HG02981 (cell line): Measurements from ENCODE around the gene RAP2C.
"Not testable (repeated sequence)": the region's sequence is repeated elsewhere in the genome, so short reads cannot be mapped to it uniquely, and the experiment has no call there.

ENCODE experiments used
- ATAC-seq: cut with Tn5 transposase; IDR thresholded peaks from one replicate; pipeline ENCODE4 v1.9.1; 2021; ENCODE audit warnings: mild to moderate bottlenecking, moderate library complexity; ENCODE audit not compliant: unreplicated experiment

The RAP2C gene

DNA sequence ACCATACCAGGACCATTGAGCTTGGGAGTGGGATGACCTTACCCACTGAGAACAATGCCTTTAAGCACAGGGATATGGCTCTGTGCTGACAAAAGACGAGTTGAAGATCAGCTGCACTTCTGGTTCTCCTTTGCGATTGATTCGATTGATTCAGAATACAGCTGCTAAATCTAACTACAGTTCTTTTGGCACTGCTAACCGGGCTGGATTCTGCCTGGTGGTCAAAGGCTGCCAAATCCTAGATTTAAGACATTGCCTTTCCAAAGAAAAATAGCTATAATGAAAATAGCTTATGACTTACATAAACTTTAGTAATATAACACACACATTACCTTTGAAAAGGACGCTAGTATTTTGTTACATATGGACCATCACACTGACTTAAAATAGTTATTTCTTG lies 18.3 kb downstream of the RAP2C start:
- ATAC-seq = no peak

DNA sequence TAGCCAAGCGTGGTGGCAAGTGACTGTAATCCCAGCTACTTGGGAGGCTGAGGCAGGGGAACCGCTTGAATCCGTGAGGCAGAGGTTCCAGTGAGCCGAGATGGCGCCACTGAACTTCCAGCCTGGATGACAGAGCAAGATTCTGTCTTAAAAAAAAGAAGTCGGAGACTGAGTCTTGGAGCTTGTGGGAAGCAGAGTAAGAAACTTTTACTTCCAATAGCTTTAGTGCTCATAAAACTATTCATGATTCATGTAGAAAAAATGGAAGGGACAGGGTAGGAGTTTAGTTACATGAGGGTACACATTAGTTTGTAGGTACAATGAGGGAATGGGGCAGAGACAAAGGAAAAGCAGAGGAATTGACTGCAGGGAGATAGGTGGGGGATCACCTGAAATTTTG lies 19.3 kb downstream of the RAP2C start:
- no peak for ATAC-seq

DNA sequence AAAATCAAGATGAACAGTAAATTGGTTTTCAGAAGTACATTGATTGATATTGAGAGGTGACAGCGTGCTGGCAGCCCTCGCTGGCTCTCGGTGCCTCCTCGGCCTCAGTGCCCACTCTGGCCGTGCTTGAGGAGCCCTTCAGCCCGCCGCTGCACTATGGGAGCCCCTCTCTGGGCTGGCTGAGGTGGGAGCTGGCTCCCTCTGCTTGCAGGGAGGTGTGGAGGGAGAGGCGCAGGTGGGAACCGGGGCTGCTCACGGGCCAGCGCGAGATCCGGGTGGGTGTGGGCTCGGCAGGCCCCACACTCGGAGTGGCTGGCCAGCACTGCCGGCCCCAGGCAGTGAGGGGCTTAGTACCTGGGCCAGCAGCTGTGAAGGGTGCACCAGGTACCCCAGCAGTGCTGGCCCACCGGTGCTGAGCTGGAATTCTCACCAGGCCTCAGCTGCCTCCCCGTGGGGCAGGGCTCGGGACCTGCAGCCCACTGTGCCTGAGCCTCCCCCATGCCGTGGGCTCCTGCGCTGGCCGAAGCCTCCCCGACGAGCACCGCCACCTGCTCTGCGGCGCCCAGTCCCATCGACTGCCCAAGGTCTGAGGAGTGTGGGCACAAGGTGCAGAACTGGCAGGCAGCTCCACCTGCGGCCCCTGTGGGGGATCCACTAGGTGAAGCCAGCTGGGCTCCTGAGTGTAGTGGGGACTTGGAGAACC lies 25.2 kb downstream of the RAP2C start:
- no peak for ATAC-seq

DNA sequence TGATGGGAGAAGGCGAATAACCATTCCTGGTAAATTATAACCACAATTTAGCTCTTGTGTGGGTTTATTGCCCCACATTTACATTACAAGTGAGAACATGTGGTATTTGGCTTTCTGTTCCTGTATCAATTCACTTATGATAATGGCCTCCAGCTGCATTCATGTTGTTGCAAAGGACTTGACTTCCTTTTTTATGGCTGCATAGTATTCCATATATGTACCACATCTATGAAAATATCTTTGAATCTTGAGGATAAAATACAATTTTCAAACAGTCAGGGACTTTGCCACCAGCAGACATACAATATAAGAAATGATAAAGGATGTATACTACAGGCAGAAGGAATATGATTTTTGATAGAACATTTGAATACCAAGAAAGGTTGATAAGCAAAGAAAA lies 27.3 kb downstream of the RAP2C start:
- ATAC-seq = no peak

DNA sequence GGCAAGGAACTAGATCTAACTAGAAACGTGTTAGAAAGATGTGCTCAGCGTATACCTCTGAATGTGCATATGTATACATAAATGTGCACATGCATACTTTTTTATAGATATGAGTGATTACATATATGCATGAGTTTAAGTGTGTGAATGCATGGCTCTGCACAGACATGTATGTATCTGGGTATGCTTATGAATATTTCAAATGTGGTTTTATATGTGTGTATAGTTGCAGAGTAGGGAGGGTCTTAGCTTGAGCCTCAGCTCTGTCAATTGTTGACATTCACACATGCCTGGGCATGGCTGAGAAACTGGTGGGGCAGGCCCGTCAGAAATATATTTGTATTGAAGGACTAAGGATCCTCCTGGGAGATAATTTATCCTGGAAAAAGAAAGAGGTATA lies 31.1 kb downstream of the RAP2C start:
- ATAC-seq = no peak

DNA sequence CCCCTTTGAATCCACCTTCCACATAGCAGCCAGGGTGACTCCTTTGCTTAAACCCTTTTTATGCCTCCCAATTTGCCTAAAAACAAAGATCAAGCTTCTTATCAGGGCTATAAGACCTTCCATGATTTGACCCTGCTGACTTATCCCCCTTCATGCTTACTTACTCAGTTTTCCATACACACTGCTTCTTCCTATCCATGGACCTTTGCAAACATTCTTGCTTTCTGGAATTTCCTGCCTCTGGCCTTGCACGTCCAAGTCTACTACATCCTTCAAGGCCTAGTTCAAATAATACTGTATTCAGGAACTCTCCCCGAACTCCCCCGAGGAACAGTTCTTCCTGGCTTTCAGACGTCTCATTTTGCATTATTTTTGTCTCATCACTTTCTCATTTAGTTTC lies 31.8 kb downstream of the RAP2C start:
- no peak for ATAC-seq

DNA sequence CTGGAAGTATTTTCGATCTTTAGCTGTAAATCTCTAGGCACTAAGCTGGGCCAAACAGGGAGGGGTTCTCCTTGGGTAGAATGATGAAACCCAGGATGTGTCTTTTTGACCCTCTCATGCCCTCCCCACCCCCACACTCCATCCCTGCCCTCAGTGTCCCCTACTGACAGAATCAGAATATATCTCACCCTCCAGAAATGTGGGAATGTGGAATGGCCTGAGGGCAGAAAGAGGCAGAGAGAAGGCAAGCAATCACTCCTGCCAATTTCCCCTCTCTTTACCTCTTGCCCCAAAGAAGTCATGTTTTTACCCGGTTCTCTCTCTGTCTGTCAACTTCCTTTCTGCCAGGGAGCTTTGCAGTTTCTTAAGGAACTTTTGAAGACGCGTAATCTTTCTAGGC lies 34.4 kb downstream of the RAP2C start:
- ATAC-seq = no peak

DNA sequence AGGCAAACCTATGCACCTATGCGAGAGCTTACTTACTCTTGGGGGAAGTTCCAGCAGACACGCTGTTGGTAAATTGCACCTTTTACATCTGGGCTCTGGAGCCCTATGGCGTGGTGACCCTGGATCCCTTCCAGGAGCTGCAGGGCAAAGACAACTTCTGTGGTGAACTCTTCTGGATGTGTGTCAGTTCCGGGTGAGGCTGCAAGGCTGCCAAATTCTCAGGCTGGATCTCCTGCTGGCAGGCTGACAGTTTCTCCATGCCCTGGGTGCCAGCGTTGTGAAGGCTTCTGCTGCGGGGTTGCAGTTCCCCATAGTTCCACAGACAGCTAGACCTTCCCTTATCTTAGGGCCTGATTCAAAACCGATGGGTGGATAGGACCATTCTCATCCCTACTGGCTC lies 37.9 kb downstream of the RAP2C start:
- ATAC-seq = no peak

DNA sequence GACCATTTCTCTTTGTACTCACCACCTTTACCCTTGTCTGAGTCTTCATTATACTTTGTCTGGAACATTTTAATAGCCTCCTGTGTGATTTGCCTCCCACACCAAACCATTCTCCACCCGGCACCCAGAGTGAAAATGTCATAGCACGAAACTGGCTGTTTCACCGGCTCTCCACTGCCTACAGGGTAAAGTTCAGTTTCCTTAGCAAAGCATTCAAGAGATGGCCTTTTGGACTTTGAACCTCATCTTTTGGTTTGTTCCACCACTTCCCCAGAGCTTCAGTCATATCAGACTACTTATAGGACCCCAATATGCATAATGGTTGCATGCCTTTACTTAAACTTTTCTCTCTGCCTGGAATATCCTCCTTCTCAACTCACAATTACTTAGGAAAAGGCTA lies 38.3 kb downstream of the RAP2C start:
- ATAC-seq = no peak

DNA sequence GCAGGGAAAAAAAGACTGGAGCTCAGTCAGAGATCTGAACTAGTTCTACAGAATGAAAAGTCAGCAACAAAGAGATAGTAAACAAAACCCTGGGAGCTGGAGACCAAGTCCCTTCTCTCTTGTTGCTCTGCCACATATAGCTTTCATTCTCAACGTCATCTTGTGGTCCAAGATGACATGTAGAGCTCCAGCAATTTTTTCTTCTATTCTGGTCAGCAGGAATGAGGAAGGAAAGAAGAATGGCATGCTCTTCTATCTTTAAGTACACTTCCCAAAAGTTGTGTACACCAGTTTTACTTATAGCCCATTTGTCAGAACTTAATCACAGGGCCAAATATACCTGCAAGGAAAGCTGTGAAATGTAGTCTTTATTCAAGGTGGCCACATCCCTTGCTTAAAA lies 45.6 kb downstream of the RAP2C start:
- ATAC-seq = no peak

DNA sequence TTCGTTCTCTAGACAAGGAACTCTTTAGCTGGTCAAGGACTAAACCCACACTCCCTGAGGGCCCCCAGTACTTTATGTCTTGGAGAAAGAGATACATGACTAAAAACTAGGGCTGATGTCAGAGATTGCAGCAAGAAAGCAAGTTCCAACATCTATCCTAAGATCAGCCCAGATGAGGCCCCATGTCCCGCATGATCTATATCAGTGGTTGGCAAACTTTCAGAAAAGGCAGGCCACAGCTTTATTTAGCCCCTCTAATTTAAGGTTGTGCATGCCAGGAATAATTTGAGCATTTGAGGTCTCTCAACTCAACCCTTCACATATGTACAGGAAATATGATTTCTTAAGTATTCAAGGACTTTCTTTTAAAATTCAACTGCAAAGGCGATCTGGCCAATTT lies 47.4 kb downstream of the RAP2C start:
- ATAC-seq = no peak

DNA sequence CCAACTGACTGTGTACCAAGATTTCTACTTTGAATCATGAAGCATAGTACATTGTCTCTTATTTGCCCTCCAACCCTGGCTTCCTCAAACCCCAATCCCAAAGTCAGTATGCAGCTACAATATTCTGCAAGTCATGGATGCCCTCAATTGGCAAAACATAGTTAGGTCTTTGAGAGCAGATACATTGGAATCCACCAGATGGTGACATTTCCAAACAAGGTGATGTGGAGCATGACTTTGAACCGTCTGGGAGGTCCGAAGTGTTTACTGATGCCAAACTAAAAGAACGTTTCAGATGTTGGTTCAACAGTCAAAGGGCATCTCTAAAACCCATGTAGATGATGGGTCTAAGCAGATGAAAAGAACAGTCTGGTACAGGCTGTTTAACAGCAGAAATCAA lies 47.8 kb downstream of the RAP2C start:
- ATAC-seq = no peak

DNA sequence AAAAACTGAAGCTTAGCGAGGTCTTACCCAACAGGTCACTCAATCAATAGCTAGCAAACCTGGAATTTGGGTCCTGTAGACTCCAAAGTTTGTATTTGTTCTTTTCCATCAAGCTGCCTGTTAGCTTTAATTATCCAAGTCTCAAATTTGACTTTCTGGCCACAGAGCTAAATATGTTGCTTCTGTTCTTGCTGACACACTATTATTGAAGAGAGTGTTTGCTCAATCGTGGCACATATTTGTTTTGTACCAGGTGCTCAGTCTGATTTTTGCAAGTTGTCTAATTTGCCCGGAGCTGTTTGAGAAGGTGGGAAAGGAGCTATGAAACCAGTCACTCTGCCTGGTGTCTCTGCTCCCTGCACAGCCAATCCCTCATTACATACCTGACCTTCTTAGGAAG lies 49.7 kb downstream of the RAP2C start:
- ATAC-seq = no peak

DNA sequence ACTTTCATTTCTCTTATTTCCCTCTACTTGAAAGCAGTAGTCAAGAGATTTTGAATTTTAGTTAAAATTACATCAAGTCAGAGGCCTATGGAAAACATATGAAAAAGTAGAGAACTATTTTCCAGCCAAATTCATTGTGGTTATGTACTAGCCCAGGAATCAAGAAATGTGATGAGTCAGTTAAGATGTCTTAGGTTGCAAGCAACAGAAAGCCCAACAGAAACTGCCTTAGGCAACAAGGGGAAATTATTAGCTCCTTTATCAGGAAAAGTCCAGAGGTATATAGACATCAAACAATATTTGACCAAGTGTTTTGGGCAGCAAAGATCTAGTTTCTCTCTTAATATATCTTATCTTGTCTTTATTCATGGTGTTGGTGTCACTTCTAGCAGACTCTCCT lies 53.6 kb downstream of the RAP2C start:
- no peak for ATAC-seq

DNA sequence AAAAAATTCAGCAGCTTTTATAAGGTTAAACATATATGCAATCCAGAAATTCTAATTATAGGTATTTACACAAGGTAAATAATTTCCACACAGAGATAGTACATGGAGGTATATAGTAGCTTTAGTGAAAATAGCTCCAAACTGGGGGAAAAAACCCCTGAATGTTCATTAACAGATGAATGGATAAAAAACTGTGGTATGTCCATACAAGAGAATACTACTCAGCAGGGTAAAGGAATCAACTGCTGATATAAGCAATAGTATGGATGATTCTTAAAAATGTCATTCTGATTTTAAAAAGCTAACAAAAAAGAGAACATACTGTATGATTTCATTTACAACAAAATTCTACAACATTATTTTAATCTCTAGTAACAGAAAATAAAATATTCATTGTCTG lies 54.2 kb downstream of the RAP2C start:
- no peak for ATAC-seq

DNA sequence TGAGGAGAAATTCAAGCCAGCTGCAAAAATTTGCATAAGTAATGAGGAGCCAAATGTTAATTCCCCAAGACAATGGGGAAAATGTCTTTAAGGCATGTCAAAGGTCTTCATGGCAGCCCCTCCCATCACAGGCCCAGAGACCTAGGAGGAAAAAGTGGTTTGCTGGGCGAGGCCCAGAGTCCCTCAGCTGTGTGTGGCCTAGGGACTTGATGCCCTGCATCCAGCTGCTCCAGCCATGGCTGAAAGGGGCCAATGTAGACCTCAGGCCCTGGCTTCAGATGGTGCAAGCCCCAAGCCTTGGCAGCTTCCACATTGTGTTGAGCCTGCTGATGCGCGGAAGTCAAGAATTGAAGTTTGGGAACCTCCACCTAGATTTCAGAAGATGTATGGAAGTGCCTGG lies 56.2 kb downstream of the RAP2C start:
- ATAC-seq = not testable (repeated sequence)

DNA sequence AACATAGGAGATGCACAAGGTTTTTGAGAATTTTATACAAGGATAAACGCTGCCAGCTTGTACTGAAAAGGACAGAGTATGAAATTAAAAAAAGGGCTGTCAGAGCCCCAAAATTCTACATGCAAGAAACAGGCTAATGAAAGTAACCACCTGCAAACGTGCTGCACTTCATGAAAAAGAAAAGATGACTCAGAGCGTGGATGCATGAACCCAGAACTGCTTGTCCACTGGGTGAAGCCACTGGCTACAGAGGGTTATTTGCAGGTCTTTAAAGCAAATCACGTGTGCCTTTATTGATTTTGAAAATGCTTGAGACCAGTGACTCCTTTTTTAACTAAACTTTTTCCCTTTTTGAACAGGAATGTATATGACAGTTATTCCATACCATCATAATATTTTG lies 66.1 kb downstream of the RAP2C start:
- ATAC-seq = no peak
